ENCODE data around the gene PPP1CA.

PPP1CA gene

GRCh38 chr11:67441731-67442351 lies 40.2 kb upstream of the PPP1CA start:
- no peak overlapping the region for H3K9ac ChIP-seq (ENCODE audit: low read depth, low read length)
- H3K36me3 ChIP-seq (ENCODE audit: insufficient read depth, low read length) = peaks cover 24% of the 10 kb centered on the region; the same call in 1 of the 2 replicates
- H2AFZ ChIP-seq (ENCODE audit: low read depth, low read length) = no peak overlapping the region
- ATAC-seq (ENCODE audit: insufficient read depth, low read depth) (no peak), DNase-seq (peak; percentile 12)
- H3K4me2 ChIP-seq (ENCODE audit: insufficient read depth, low read length) = no peak overlapping the region
- no peak for TF ChIP-seq CTCF (IDR thresholded peaks at IDR 0.05; ENCODE audit: borderline replicate concordance, extremely low read depth, low read length, poor library complexity, severe bottlenecking)
- no peak for TF ChIP-seq EZH2 (IDR thresholded peaks at IDR 0.05; ENCODE audit: borderline replicate concordance, low read depth, low read length, severe bottlenecking)
- no peaks in the 10 kb centered on the region for H3K9me3 ChIP-seq (ENCODE audit: insufficient read depth, low read length, severe bottlenecking)
- peaks cover 42% of the 10 kb centered on the region for H3K79me2 ChIP-seq (ENCODE audit: insufficient read depth, low read length)
- H3K27me3 ChIP-seq (ENCODE audit: insufficient read depth, low read length, poor library complexity) = no peaks in the 10 kb centered on the region
- H3K4me1 ChIP-seq (ENCODE audit: insufficient read depth, low read length) = peaks cover 57% of the 10 kb centered on the region
- H3K4me3 ChIP-seq (ENCODE audit: low read depth in 1 of 2, low read length in 2 of 2) = no peak overlapping the region
- H3K27ac ChIP-seq (ENCODE audit: low read length) = 0 out of 2 replicates have a peak overlapping the region, but pooled peaks have one; percentile 28
- peaks cover 4% of the 10 kb centered on the region for H4K20me1 ChIP-seq (ENCODE audit: insufficient read depth, low read length)

- Histone ChIP-seq H3K9me3 (ENCODE audit: insufficient read depth, low read length, severe bottlenecking) (no peaks in the 10 kb centered on the region), H3K4me3 (ENCODE audit: low read depth in 1 of 2, low read length in 2 of 2) (no peak overlapping the region), H3K4me2 (ENCODE audit: insufficient read depth, low read length) (no peak overlapping the region), H4K20me1 (ENCODE audit: insufficient read depth, low read length) (peaks cover 11% of the 10 kb centered on the region), H3K27me3 (ENCODE audit: insufficient read depth, low read length, poor library complexity) (no peaks in the 10 kb centered on the region), H3K79me2 (ENCODE audit: insufficient read depth, low read length) (peaks cover 49% of the 10 kb centered on the region), H2AFZ (ENCODE audit: low read depth, low read length) (no peak overlapping the region), H3K27ac (ENCODE audit: low read length) (peak overlapping the region; percentile 59), H3K36me3 (ENCODE audit: insufficient read depth, low read length) (peaks cover 31% of the 10 kb centered on the region), H3K9ac (ENCODE audit: low read depth, low read length) (no peak overlapping the region), H3K4me1 (ENCODE audit: insufficient read depth, low read length) (peaks cover 64% of the 10 kb centered on the region)
- no peak for ATAC-seq (ENCODE audit: insufficient read depth, low read depth)
- no peak for TF ChIP-seq EZH2 (IDR thresholded peaks at IDR 0.05; ENCODE audit: borderline replicate concordance, low read depth, low read length, severe bottlenecking)
- no peak for TF ChIP-seq CTCF (IDR thresholded peaks at IDR 0.05; ENCODE audit: borderline replicate concordance, extremely low read depth, low read length, poor library complexity, severe bottlenecking)
- DNase-seq = peak; percentile 18
Observed at GRCh38 chr11:67441098-67441563, 39.5 kb upstream of the PPP1CA start.

GRCh38 chr11:67440229-67441097 lies 38.8 kb upstream of the PPP1CA start:
- peak; percentile 23 for DNase-seq

More at GRCh38 chr11:67440229-67441097, 38.8 kb upstream of the PPP1CA start:
- peaks cover 18% of the 10 kb centered on the region for H4K20me1 ChIP-seq (ENCODE audit: insufficient read depth, low read length)
- peaks cover 38% of the 10 kb centered on the region for H3K36me3 ChIP-seq (ENCODE audit: insufficient read depth, low read length)
- peaks cover 55% of the 10 kb centered on the region for H3K79me2 ChIP-seq (ENCODE audit: insufficient read depth, low read length)
- no peaks in the 10 kb centered on the region for H3K27me3 ChIP-seq (ENCODE audit: insufficient read depth, low read length, poor library complexity)
- H3K4me3 ChIP-seq (ENCODE audit: low read depth in 1 of 2, low read length in 2 of 2) = no peak overlapping the region
- no peaks in the 10 kb centered on the region for H3K9me3 ChIP-seq (ENCODE audit: insufficient read depth, low read length, severe bottlenecking)
- peak overlapping the region; percentile 59 for H3K27ac ChIP-seq (ENCODE audit: low read length)
- no peak for ATAC-seq (ENCODE audit: insufficient read depth, low read depth)
- H3K4me1 ChIP-seq (ENCODE audit: insufficient read depth, low read length) = peaks cover 69% of the 10 kb centered on the region
- H3K9ac ChIP-seq (ENCODE audit: low read depth, low read length) = 0 out of 2 replicates have a peak overlapping the region, but pooled peaks have one; percentile 7
- H3K4me2 ChIP-seq (ENCODE audit: insufficient read depth, low read length) = no peak overlapping the region
- TF ChIP-seq CTCF (IDR thresholded peaks at IDR 0.05; ENCODE audit: borderline replicate concordance, extremely low read depth, low read length, poor library complexity, severe bottlenecking) (no peak), EZH2 (IDR thresholded peaks at IDR 0.05; ENCODE audit: borderline replicate concordance, low read depth, low read length, severe bottlenecking) (no peak)
- H2AFZ ChIP-seq (ENCODE audit: low read depth, low read length) = no peak overlapping the region
